GOT3 (cell line): ENCODE results near the gene MEIS2.

Source experiments
- DNase-seq: peaks from one replicate; lab custom pipeline; 2025; ENCODE audit warnings: mixed read lengths; lab: John Stamatoyannopoulos, UW

The MEIS2 gene

GRCh38 chr15:37041042-37041441 lies 59.3 kb downstream of the MEIS2 start:
- DNase-seq, result no peak

GRCh38 chr15:37040072-37040742 lies 60.1 kb downstream of the MEIS2 start:
- no peak for DNase-seq

DNA sequence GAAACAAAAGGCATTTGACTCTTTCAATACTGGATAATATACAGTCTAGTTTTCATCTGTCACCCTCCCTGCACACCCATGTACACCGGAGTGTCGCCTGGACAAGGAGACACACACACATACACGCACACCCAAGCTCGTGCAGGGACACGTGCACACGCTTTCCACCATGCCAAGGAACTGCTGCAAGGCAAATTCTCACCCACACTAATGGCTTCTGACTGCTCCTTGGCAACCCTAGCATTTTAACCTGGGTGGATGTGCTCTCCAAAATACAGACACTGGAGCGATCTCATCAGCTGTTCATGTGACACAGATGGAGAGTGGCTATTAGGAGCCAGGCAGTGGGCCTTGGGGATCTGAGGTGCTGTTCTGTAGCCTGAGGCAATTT lies 61.6 kb downstream of the MEIS2 start:
- DNase-seq, result no peak

- DNase-seq, result no peak
These were observed 62.3 kb downstream of the MEIS2 start for GRCh38 chr15:37037850-37038715.

GRCh38 chr15:37037071-37037655 lies 63.2 kb downstream of the MEIS2 start:
- DNase-seq, result no peak

- DNase-seq, result no peak
These were observed 65.3 kb downstream of the MEIS2 start for GRCh38 chr15:37034835-37035748.

DNA sequence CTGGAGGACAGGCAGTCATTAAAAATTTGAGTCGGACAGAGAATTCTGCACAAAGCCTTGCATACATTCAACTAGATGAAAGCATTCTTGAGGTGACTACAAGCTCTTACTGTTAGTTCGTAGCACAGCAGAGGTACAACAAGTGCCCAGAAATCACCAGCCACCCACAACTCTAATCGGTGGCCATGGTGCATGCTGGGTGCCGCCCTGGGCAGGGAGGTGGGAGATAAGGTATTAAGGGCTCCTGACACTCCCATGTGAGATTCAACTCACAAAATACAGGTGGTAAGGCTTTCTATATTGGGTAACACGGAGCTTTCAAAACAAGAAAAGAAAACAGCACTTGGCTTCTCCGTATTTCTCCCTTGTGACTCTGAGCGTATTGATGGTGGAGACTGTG lies 66.0 kb downstream of the MEIS2 start:
- DNase-seq, result no peak

GRCh38 chr15:37032091-37032775 lies 68.1 kb downstream of the MEIS2 start:
- DNase-seq, result no peak

- DNase-seq, result no peak
These were observed 69.2 kb downstream of the MEIS2 start for GRCh38 chr15:37031198-37031597.

GRCh38 chr15:37028625-37029296 lies 71.6 kb downstream of the MEIS2 start:
- no peak for DNase-seq

GRCh38 chr15:37020852-37021251 lies 79.5 kb downstream of the MEIS2 start:
- no peak for DNase-seq

DNA sequence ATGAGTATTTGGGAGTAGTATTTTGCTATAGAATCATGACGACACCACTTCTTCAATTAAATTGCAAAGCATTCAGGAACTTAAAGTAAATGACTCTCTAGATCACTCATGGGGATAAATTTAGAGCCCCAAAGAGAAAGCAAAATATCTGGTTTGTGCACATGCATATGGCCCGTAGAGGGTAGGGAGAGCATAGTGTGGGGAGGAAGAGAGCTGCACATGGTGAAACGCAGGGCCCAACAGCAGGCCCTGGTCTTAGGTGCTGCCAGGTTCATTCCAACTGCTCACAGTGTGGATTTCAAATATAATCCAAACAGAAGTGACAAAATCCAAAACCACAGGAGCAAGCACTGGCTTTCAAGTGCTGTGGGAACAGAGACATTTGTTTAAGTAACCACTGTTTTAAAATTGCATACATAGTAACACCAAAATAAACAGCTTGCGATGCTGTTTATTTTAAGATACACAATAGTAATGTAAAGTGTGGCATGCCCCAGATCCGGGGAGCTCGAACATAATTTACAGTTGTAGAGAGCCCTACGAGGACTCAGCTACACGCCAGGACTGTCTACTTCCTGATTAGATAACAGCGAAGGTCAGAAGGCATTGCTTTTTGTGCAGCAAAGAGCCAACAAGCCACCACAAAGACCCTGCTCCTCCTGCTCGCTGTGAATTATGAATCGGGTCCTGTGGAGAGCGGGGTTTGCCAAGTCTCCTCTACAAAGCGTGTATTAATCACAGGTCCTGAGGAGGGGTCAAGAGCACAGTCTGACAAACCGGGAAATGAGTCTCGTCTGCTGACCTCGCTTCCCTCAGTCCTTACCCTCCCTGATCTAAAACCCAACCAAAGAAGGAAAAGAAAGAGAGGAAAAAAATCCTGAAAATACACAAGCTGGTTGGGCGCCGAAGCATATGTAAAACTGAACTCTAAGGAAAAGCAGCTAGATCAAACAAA lies 80.6 kb downstream of the MEIS2 start:
- no peak for DNase-seq

DNA sequence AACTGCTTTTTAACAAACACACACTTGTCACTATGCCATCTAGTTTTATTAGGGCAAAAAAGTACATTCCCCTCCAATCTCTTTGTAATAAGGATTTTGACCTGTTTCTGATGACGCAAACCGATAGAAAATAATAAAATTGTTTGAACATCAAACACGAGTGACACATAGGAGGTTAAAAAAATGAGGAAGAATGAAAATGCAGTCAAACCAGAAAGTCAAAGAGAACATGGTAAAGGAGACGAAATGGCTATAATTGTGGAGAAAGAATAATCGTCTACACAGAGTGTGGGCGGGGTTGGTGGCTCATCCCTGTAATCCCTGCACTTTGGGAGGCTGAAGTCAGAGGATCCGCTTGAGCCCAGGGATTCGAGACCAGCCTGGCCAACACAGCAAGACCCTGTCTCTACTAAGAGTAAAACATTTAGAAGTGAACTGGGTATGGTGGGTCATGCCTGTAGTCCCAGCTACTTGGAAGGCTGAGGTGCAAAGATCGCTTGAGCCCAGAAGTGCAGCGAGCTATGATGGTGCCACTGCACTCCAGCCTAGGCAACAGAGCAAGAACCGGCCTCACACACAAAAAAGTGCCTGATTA lies 83.2 kb downstream of the MEIS2 start:
- no peak for DNase-seq

DNA sequence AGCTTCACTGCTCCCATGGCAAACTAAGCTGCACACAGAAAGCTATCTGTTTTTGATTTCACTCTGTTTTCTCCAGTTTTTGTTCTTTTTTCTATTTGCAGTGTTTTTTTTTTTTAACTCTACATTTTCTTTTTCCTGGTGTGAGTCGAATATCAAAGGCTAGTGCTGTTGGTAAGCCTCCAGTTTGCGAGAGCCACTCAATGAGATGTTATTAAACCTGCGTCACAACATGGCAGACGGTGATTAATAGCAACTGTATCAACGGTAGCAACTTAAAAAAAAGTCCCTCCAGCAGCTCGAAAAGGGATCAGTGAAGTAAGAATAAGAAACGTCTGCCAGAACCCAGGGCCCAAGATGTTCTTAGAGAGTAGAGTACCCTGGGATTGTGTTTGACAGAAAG lies 84.1 kb downstream of the MEIS2 start:
- no peak for DNase-seq

GRCh38 chr15:37015451-37015850 lies 84.9 kb downstream of the MEIS2 start:
- DNase-seq, result no peak

DNA sequence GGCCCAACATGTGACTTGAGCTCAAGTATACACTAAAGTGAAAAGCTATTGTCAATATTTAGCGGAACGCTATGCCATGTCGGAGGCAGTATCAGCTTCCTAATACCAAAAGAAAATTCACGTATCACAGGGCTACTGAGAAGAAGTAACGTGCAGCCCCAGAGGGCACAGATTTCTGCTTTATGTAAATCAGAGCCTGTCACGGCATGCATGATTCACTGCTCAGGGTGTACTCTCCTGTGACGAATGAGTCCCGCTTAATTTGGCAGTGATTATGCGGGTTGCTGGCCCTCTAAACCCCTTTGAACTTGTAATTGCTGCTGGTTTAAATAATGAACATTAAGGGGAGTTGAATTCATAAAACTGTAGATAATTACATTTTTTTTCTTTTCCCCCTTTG lies 85.3 kb downstream of the MEIS2 start:
- no peak for DNase-seq

DNA sequence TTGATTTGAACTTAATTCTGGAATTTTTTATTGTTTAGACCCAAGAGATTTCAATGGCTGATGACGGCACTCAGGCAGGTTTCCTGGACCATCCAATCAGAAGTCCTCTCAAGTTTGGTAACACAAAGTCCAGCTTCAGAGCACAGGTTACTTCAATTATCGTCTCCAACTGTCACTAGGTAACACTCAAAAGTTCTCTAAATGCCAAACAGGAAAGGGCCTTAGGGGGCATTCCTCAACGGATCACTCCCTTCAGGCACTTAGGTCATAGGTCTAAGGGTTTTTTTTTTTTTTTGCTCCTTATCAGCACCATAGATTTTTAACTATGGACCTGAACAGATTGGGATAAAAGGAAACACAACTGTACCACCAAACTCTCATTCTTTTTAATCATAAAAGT lies 85.8 kb downstream of the MEIS2 start:
- DNase-seq, result no peak

DNA sequence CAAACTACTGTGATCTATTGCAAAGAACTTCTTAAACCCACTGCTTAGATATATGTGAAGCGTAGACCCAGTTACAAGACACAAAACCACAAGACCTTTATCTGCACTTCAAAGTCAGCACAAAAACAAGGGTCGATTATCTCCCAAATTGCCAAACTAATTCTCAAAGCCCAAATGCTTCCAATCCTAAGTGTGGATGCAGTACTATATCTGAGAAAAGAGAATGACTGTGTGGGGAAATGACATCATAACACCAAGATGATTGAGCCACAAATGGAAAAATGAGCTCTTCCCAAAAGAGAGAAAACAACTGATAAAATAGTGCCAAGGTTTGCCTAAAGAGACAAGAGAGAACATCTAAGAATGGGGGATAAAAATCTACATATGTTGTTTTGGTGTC lies 86.2 kb downstream of the MEIS2 start:
- DNase-seq, result no peak

DNA sequence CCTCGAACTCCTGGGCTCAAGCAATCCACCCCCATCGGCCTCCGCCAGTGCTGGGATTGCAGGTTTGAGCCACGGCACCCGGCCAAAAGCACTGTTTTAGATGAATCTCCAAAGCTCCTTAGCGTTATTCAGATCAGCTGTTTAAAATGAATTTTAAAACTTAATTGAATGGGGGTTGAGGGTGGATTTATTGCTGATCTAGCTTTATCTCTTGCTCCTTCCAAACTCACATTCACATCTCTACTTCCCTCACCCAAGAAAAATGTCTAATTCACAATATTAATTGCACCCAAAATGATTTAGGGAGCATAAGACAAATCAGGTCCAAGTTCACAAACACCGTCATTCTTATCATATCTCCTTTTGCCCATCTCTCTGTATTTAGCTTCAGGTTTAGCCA lies 89.8 kb downstream of the MEIS2 start:
- DNase-seq, result no peak
